GM10266 (cell line): ENCODE results near the gene ADAM19.
"Not testable (repeated sequence)": the region's sequence is repeated elsewhere in the genome, so short reads cannot be mapped to it uniquely, and the experiment has no call there.

Experiments used
- DNase-seq: peaks from one replicate; pipeline ENCODE4 v3.0.0; 2012; ENCODE audit errors: extremely low spot score
- TF ChIP-seq, protein P1 (sequence below): IDR thresholded peaks from 2 replicates; pipeline ENCODE4 v1.5.1; 2012; ENCODE audit warnings: mild to moderate bottlenecking, low read depth; ENCODE audit not compliant: control insufficient read depth, insufficient read depth; ENCODE audit errors: missing control alignments

The ADAM19 gene

DNA sequence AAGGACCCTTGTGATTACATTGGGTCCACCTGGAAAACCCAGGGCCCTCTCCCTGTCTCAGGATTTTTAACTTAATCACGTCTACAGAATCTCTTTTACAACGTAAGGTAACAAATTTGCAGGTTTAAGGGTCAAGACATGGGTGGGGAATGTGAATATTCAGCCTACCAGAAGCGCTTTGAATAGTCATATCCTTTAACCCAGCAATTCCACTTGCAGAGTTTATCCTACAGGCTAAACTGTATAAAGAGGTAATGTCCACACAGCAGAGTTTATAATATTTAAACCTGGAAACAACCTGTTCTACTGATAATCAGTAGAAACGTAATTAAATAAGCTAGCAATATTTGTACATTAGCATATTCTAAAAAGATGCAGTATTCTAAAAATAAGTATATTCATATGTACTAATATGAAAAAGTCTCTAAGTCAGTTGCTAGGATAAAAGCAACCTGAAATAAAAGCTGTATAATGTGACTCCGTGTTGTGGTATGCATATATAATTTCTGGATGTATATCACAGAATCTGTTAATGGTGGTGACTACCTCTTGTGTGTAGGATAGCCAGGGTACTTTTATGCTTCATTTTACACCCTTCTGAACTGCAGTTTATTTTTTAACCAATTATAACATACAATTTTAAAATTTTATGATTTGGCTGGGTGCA, 129.7 kb downstream of the ADAM19 start:
- TF ChIP-seq, protein P1, sequence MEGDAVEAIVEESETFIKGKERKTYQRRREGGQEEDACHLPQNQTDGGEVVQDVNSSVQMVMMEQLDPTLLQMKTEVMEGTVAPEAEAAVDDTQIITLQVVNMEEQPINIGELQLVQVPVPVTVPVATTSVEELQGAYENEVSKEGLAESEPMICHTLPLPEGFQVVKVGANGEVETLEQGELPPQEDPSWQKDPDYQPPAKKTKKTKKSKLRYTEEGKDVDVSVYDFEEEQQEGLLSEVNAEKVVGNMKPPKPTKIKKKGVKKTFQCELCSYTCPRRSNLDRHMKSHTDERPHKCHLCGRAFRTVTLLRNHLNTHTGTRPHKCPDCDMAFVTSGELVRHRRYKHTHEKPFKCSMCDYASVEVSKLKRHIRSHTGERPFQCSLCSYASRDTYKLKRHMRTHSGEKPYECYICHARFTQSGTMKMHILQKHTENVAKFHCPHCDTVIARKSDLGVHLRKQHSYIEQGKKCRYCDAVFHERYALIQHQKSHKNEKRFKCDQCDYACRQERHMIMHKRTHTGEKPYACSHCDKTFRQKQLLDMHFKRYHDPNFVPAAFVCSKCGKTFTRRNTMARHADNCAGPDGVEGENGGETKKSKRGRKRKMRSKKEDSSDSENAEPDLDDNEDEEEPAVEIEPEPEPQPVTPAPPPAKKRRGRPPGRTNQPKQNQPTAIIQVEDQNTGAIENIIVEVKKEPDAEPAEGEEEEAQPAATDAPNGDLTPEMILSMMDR: no peak

DNA sequence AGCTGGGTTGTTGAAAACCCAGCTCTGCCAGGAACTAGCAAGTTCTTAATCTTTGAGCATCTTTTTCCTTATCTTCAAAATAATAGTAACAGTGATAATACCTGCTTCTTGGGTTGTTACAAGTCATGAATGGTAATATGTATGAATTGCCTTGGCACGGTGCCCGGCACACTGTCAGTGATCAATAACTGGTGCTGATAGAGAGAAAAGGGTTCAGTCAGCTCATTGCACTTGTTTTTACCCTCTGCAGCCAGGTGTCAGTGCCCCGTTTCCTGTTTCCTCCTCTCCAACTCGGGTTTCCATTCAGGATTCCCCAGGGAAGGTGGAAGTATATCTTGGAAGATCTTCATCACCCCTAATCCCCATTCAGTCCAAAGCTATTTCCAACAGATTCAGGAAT, 131.4 kb downstream of the ADAM19 start:
- TF ChIP-seq, protein P1: no peak
- DNase-seq: no peak

More for the DNA sequence above, 129.7 kb downstream of the ADAM19 start:
- DNase-seq: no peak

DNA sequence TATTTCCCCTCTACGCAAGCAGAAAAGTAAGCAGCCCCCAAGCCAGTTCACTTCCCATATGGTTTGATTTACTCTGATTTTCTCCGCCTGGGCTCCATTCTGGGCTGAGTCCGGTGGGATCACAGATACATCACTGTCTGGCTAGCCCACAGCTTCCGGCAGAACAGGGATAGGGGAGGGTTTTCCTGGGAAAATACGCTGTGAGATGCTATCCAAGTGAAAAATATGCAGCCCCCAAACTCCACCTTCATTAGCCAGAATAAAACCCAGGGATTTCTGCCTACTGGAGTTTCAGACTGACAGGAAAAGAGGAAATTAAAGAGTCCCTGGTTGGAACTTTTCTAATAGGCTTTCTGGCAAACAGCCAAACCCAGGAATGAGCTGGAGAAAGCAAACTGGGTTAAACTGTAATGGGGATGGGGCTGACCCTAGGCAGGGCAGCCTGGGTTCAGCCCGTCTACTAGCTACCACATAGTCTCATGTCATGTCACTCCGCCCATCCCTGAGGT, 132.5 kb downstream of the ADAM19 start:
- TF ChIP-seq, protein P1: no peak

GRCh38 chr5:157434096-157434495, 141.5 kb downstream of the ADAM19 start:
- TF ChIP-seq, protein P1: no peak
- DNase-seq: no peak

More for the DNA sequence above, 132.5 kb downstream of the ADAM19 start:
- no peak for DNase-seq

DNA sequence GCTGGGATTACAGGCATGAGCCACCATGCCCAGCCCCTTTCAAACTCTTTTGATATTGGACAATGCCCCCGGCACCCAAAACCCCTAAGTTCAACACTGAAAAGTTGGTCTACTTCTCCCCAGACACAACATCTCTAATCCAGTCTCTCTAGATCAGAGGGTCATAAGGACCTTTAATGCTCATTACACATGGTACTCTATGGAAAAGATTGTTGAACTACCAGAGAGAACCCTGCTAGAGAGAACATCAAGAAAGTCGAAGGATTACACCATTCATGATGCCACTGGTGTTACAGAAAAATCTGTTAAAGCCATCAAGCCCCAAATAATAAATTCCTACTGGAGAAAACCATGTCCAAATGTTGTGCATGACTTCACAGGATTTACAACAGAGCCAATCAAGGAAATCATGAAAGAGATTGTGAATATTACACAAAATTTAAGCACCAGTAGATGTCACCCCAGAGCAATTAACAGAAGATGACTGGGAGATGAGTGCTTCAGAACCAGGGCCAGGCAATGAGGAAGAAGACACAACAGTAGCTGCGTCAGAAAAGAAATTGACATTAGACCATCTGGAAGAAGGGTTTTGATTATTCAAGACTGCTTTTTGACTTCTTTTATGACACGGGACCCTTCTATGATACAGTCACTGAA, 143.9 kb downstream of the ADAM19 start:
- peak; percentile 70 for DNase-seq
- TF ChIP-seq, protein P1: peak; percentile 61

GRCh38 chr5:157429920-157430319, 145.7 kb downstream of the ADAM19 start:
- DNase-seq: not testable (repeated sequence)
